Colonic mucosa (tissue), 4 donors: ENCODE data around the gene TSSK6. TPM values are rescaled to one million over a fixed set of nuclear protein-coding genes. Genes with fewer than 3 reads are reported as not detected.

ENCODE experiments used
- DNase-seq: peaks from one replicate; pipeline ENCODE4 v3.0.0-alpha.2; 2020
- H3K27ac ChIP-seq: fragments of 200-600 bp; one replicate; pipeline ENCODE4 v1.8.0; 2021
- H3K27me3 ChIP-seq: fragments of 200-600 bp; one replicate; pipeline ENCODE4 v1.8.0; 2021
- H3K36me3 ChIP-seq: fragments of 200-600 bp; one replicate; pipeline ENCODE4 v1.8.0; 2021
- H3K4me1 ChIP-seq: fragments of 200-600 bp; one replicate; pipeline ENCODE4 v1.8.0; 2021; ENCODE audit warnings: mild to moderate bottlenecking
- H3K4me3 ChIP-seq: fragments of 200-600 bp; one replicate; pipeline ENCODE4 v1.8.0; 2021
- H3K9ac ChIP-seq, 2 donors: one replicate each; pipeline ENCODE4 v1.7.0; 2013; ENCODE audit warnings: control low read depth in 2 of 2, low read depth in 2 of 2, low read length in 2 of 2
- H3K9me3 ChIP-seq: fragments of 200-600 bp; one replicate; pipeline ENCODE4 v1.8.0; 2021
- intact Hi-C: fragments of 100-400 bp; cut with DNase I; formaldehyde crosslinking; loops from one replicate; pipeline ENCODE4 v1.14.1; 2022
- total RNA-seq, 2 donors: library from RNA; stranded (reverse); fragmentation: NEBNext Ultra II Directional in 1 of 2; extraction: Animal tissue kit (Norgen Biotek cat#: 25700) in 1 of 2; gene quantifications; one replicate each; pipeline ENCODE4 v1.2.1, GENCODE V29; 2021
- TF ChIP-seq, protein P1 (sequence below): fragments of 200-600 bp; IDR thresholded peaks from one replicate; pipeline ENCODE4 v1.8.0; 2022; ENCODE audit warnings: antibody characterized with exemption, mild to moderate bottlenecking
- donor health status: healthy.
- donor health status: DM: no; HTN: no; CAD: no.
- donor health status: DM: no; HTN: no; CAD: no.

Gene TSSK6
- total RNA-seq, 2 donors from 2014 or later: 2.2 to 3.6 TPM

DNA sequence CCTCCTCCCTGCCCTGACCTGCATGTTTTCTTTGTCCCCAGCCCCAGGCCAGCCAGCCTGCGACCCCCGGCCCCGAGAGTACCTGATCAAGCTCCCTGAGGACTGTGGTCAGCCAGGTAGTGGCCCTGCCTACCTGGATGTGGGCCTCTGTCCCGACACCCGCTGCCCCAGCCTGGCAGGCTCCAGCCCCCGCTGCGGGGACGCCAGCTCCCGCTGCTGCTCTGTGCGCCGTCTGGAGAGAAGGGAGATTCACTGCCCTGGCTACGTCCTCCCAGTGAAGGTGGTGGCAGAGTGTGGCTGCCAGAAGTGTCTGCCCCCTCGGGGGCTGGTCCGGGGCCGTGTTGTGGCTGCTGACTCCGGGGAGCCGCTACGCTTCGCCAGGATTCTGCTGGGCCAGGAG is 28.3 kb upstream of the TSSK6 start:
- Histone ChIP-seq H3K27me3 (peaks cover 17% of the 10 kb centered on the region), H3K27ac (no peak overlapping the region), H3K9ac (no peak overlapping the region), H3K4me1 (peaks cover under 1% of the 10 kb centered on the region), H3K4me3 (no peak overlapping the region), H3K36me3 (no peaks in the 10 kb centered on the region), H3K9me3 (no peaks in the 10 kb centered on the region)
- intact Hi-C loops: no loop called here
- no peak for DNase-seq
- TF ChIP-seq, protein P1, sequence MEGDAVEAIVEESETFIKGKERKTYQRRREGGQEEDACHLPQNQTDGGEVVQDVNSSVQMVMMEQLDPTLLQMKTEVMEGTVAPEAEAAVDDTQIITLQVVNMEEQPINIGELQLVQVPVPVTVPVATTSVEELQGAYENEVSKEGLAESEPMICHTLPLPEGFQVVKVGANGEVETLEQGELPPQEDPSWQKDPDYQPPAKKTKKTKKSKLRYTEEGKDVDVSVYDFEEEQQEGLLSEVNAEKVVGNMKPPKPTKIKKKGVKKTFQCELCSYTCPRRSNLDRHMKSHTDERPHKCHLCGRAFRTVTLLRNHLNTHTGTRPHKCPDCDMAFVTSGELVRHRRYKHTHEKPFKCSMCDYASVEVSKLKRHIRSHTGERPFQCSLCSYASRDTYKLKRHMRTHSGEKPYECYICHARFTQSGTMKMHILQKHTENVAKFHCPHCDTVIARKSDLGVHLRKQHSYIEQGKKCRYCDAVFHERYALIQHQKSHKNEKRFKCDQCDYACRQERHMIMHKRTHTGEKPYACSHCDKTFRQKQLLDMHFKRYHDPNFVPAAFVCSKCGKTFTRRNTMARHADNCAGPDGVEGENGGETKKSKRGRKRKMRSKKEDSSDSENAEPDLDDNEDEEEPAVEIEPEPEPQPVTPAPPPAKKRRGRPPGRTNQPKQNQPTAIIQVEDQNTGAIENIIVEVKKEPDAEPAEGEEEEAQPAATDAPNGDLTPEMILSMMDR: no peak

DNA sequence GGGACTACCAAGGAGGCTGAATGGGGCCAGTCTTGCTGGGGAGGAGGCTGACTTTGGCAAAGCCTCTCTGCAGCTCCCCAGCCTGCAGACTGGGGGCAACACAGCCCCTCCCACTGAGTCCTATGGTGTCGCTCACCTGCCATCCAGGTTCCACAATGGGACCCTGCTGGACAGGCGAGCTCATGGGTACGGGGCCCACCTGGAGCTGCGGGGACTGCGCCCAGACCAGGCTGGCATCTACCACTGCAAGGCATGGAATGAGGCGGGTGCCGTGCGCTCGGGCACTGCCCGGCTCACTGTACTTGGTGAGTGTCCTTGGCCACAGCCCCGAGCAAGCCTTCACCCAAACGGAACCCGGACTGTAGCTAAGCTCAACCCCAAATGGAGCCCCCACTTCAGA is 27.8 kb upstream of the TSSK6 start:
- TF ChIP-seq, protein P1: no peak
- peaks cover 6% of the 10 kb centered on the region for H3K4me1 ChIP-seq
- no peak overlapping the region for H3K27ac ChIP-seq
- intact Hi-C loops: no loop called here
- H3K9ac ChIP-seq: no peak overlapping the region
- no peaks in the 10 kb centered on the region for H3K9me3 ChIP-seq
- no peak overlapping the region for H3K4me3 ChIP-seq
- DNase-seq: no peak
- H3K27me3 ChIP-seq: peaks cover 22% of the 10 kb centered on the region
- H3K36me3 ChIP-seq: no peaks in the 10 kb centered on the region

DNA sequence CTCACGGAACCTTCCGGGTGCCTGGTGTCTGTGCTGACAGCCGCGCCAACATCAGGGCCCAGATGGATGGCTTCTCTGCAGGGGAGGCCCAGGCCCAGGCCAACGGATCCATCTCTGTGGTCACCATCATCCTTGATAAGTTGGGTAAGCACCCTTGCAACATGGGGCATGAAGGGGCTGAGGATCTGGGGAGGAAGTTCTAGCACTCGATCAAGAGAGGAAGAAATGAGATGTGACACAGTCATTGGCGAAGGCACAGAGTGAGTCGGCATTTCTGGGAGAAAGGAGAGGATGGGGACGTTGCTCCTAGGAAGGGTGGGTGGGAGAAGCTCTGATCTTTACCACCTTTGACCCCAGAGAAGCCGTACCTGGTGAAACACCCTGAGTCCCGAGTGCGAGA is 27.2 kb upstream of the TSSK6 start:
- Histone ChIP-seq H3K4me3 (no peak overlapping the region), H3K27me3 (peaks cover 25% of the 10 kb centered on the region), H3K9ac (no peak overlapping the region), H3K4me1 (peaks cover 7% of the 10 kb centered on the region), H3K9me3 (no peaks in the 10 kb centered on the region), H3K27ac (no peak overlapping the region), H3K36me3 (no peaks in the 10 kb centered on the region)
- TF ChIP-seq, protein P1: no peak
- intact Hi-C loops: no loop called here
- no peak for DNase-seq

DNA sequence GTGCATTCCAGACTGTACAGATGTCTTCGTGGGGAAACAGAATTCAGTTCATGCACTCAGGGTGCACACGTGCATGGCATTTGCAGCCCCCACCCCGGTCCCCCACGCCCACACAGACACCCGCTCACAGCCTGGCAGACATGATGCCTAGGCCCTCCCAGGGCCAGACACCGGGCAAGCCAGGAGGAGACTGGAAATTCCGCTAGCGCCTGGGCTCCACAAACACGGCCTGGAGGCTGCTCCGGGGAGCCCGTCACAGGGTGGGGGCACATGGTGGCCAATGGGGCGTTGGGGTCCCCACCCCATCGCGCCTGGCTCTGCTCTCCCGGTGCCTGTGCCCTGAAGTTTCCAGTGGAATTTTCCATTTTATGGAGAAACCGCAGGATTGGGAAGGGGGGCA is 26.3 kb upstream of the TSSK6 start:
- Histone ChIP-seq H3K36me3 (no peaks in the 10 kb centered on the region), H3K4me3 (peak overlapping the region; percentile 6), H3K9ac (no peak overlapping the region), H3K9me3 (no peaks in the 10 kb centered on the region), H3K4me1 (peaks cover 7% of the 10 kb centered on the region), H3K27ac (no peak overlapping the region), H3K27me3 (peaks cover 29% of the 10 kb centered on the region)
- TF ChIP-seq, protein P1: no peak
- no peak for DNase-seq
- intact Hi-C loops: no loop called here

DNA sequence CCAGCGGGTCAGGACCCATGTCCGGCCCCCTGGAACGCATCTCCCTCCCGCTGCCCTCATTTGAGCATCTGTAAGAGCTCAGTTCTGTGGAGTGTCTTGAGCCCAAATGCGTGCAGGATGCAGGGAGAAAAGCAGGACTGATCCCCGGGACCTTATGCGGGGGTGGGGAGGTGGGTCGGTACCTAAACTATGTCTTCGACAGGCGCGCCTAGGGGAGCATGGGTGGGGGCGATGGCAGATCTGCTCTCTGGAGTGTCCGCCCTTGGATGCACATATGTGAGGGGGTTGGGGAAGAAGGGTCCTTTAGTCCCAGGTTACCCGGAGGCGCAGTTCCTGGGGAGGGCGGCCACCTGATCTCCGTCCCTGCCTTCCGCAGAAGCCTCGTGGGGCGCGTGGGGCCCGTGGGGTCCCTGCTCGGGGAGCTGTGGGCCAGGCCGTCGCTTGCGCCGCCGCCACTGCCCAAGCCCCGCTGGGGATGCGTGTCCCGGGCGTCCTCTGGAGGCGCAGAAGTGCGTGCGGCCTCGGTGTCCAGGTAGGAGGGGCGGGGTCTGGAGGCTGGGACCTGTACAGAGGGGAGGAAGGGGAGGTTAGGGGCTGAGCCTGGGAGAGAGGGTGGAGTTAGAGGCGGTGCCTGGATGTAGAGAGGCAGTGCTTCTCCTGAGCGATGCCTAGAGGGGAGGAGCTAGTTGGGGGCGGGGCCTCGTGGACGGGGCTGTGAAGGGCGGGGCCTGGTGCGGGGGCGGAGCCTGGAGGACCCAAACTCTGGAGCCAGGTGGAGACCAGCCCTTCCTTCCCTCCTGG is 25.6 kb upstream of the TSSK6 start:
- no peaks in the 10 kb centered on the region for H3K36me3 ChIP-seq
- peak overlapping the region; percentile 6 for H3K4me3 ChIP-seq
- H3K27ac ChIP-seq: no peak overlapping the region
- peaks cover 29% of the 10 kb centered on the region for H3K27me3 ChIP-seq
- no peak overlapping the region for H3K9ac ChIP-seq
- peaks cover 7% of the 10 kb centered on the region for H3K4me1 ChIP-seq
- no peaks in the 10 kb centered on the region for H3K9me3 ChIP-seq
- intact Hi-C loops: no loop called here
- TF ChIP-seq, protein P1: no peak
- peak; percentile 79 for DNase-seq
